Epithelial cell of esophagus (primary cell): ENCODE results near the gene CLDN5.

Experiments
- DNase-seq: peaks from one replicate; pipeline ENCODE4 v3.0.0; 2010; ENCODE audit warnings: low read depth
- H3K4me3 ChIP-seq: 2 replicates; pipeline ENCODE4 v1.5.1; 2011; ENCODE audit warnings: mild to moderate bottlenecking, low read length, control low read depth
- TF ChIP-seq, protein P1 (sequence below): IDR thresholded peaks from 2 replicates; pipeline ENCODE4 v1.5.1; 2011; ENCODE audit warnings: low read depth, mild to moderate bottlenecking, low read length, control low read depth, inconsistent platforms; ENCODE audit not compliant: insufficient read depth; ENCODE audit errors: missing control alignments

CLDN5 gene, protein sequence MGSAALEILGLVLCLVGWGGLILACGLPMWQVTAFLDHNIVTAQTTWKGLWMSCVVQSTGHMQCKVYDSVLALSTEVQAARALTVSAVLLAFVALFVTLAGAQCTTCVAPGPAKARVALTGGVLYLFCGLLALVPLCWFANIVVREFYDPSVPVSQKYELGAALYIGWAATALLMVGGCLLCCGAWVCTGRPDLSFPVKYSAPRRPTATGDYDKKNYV

GRCh38 chr22:19524170-19525115, at the start of gene CLDN5:
CLDN5 (minus strand) TSS chr22:19524410; CDS start chr22:19524255, 155 bp downstream.
- DNase-seq, result peak; percentile 23
- TF ChIP-seq, protein P1, sequence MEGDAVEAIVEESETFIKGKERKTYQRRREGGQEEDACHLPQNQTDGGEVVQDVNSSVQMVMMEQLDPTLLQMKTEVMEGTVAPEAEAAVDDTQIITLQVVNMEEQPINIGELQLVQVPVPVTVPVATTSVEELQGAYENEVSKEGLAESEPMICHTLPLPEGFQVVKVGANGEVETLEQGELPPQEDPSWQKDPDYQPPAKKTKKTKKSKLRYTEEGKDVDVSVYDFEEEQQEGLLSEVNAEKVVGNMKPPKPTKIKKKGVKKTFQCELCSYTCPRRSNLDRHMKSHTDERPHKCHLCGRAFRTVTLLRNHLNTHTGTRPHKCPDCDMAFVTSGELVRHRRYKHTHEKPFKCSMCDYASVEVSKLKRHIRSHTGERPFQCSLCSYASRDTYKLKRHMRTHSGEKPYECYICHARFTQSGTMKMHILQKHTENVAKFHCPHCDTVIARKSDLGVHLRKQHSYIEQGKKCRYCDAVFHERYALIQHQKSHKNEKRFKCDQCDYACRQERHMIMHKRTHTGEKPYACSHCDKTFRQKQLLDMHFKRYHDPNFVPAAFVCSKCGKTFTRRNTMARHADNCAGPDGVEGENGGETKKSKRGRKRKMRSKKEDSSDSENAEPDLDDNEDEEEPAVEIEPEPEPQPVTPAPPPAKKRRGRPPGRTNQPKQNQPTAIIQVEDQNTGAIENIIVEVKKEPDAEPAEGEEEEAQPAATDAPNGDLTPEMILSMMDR, result no peak
- H3K4me3 ChIP-seq, result peak within 1 kb of the TSS; percentile 16

DNA sequence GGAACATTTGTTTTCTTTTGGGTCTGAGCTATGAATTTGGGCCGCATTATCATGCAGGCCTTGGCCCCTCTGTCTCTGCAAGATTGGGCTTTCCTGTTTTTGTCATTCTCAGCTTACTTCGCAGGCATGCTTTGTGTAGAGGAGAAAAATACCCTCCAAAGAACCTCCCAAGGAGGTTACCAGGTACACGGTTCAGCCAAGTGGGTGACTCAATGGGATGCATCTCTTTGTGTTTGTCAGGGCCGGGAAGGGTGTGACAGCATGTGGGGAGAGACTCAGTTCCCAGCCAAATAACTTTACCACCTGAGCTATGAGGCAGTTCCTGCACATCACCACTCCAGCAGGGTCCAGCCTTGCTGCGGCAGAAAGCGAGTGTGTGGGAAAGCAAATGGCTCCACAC, 47.8 kb upstream of the CLDN5 start:
- TF ChIP-seq, protein P1, result no peak
- DNase-seq, result peak; percentile 79
- no peak overlapping the region for H3K4me3 ChIP-seq

DNA sequence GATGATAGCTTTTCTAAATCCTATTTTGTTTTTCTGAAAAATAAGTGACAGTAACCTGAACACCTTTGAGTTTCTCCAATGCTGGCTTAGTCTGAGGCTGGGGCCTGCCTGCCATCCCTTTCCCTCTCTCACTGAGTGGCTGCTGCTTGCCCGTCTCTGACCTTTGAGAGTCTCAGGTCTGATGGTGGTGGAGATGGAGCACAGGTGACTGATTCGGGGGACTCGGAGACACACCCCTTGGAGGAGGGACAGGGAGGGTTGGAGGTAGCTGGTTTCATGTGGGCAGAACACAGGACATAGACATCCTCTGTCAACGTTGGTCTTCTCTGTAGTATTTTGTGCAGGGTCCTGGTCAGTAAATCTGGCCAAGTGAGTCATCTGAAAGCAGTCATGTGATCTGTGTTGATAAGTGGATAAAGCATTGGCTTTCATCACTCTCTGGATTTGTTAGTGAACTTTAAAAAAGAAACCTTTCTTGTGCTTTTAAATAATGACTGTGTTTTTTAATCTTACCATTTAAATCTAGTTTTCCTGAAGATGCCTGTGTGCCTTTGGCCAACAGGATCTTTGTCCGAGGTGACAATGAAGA, 47.1 kb upstream of the CLDN5 start:
- DNase-seq, result no peak
- TF ChIP-seq, protein P1, result no peak
- no peak overlapping the region for H3K4me3 ChIP-seq

- DNase-seq, result no peak
- TF ChIP-seq, protein P1, result no peak
- no peak overlapping the region for H3K4me3 ChIP-seq
These were observed 45.8 kb upstream of the CLDN5 start for GRCh38 chr22:19569976-19570375.

GRCh38 chr22:19569276-19569640, 45.0 kb upstream of the CLDN5 start:
- DNase-seq, result no peak
- TF ChIP-seq, protein P1, result no peak
- no peak overlapping the region for H3K4me3 ChIP-seq

- peak; percentile 85 for DNase-seq
- TF ChIP-seq, protein P1, result no peak
- no peak overlapping the region for H3K4me3 ChIP-seq
These were observed 44.4 kb upstream of the CLDN5 start for GRCh38 chr22:19568337-19569275.
